Heart right ventricle (tissue), 16 donors: ENCODE measurements around the gene IL17REL. TPM values are rescaled to one million over a fixed set of nuclear protein-coding genes. Genes with fewer than 3 reads are reported as not detected.

Experiments
- ATAC-seq, 8 donors: fragments of 200-7000 bp; cut with Tn5 transposase; one replicate each; pipeline ENCODE4 v1.9.1; 2020; ENCODE audit warnings: mild to moderate bottlenecking in 8 of 8, moderate library complexity in 8 of 8, moderate number of reproducible peaks in 1 of 8
- DNase-seq, 2 donors: peaks; one replicate each; pipeline ENCODE4 v3.0.0-alpha.2; 2020
- H3K27ac ChIP-seq, 10 donors: fragments of 200-600 bp; sonication (generic) in 2 of 10; one replicate each; pipeline versions ENCODE4 v1.5.0 to v1.8.0; 2020 to 2022; ENCODE audit warnings: mild to moderate bottlenecking in 3 of 10
- H3K27me3 ChIP-seq, 7 donors: fragments of 200-600 bp; one replicate each; pipeline ENCODE4 v1.8.0; 2021 to 2022; ENCODE audit warnings: mild to moderate bottlenecking in 2 of 7
- H3K36me3 ChIP-seq, 9 donors: fragments of 200-600 bp; sonication (generic) in 1 of 9; one replicate each; pipeline versions ENCODE4 v1.5.0 to v1.8.0; 2020 to 2022; ENCODE audit warnings: mild to moderate bottlenecking in 2 of 9
- H3K4me1 ChIP-seq, 9 donors: fragments of 200-600 bp; sonication (generic) in 1 of 9; one replicate each; pipeline versions ENCODE4 v1.5.0 to v1.8.0; 2020 to 2022; ENCODE audit warnings: mild to moderate bottlenecking in 4 of 9
- H3K4me3 ChIP-seq, 10 donors: fragments of 200-600 bp; sonication (generic) in 2 of 10; one replicate each; pipeline versions ENCODE4 v1.5.0 to v1.8.0; 2020 to 2022; ENCODE audit warnings: mild to moderate bottlenecking in 7 of 10, moderate library complexity in 2 of 10
- H3K9me3 ChIP-seq, 11 donors: fragments of 200-600 bp in 10 of 11; sonication (generic) in 2 of 11; one replicate each; pipeline versions ENCODE4 v1.5.0 to v1.8.0; 2013 to 2022; ENCODE audit warnings: mild to moderate bottlenecking in 2 of 11, control low read depth in 1 of 11, moderate library complexity in 1 of 11
- CTCF ChIP-seq, 9 donors: fragments of 200-600 bp; sonication (generic) in 2 of 9; IDR thresholded peaks; one replicate each; pipeline versions ENCODE4 v1.5.0 to v1.8.0; 2021 to 2022; ENCODE audit warnings: antibody characterized with exemption in 9 of 9, mild to moderate bottlenecking in 5 of 9, moderate library complexity in 1 of 9
- WGBS, 2 donors: extraction: QIAGEN DNeasy Blood & Tissue Kit; methylation state at CpG; one replicate each; pipeline ENCODE4 v1.1.7; 2013; ENCODE audit warnings: inconsistent platforms in 1 of 2; 5-methylcytosine and 5-hydroxymethylcytosine counted together
- intact Hi-C, 10 donors: fragments of 100-400 bp; cut with DNase I; formaldehyde crosslinking; loops; one replicate each; pipeline versions ENCODE4 v1.11.1 to v1.14.2; 2022
- polyA plus RNA-seq, 2 donors: library from polyadenylated mRNA; stranded (reverse); fragments of 200-250 nt; gene quantifications; one replicate each; pipeline ENCODE4 v1.2.3, GENCODE V29; 2013
- total RNA-seq, 10 donors: library from RNA; stranded (reverse); fragmentation: NEBNext Ultra II Directional in 3 of 10; extraction: Animal tissue kit (Norgen Biotek cat#: 25700) in 3 of 10; gene quantifications; one replicate each; pipeline versions ENCODE4 v1.2.1 to v1.2.4, GENCODE V29; 2021 to 2023
- donor health status: Arrhythmogenic right ventricular cardiomyopathy.
- donor health status: ischemic (EF 13 %, LVEDD 7.1; RV severe dilation, severe dysfunction).
- donor health status: healthy with polysubstance abuse.
- donor health status: DM: no; HTN: yes; CAD: no.
- donor health status: DM: no; HTN: no; CAD: no.
- donor health status: ischemic (EF 25% LVEDD 6.9; RV normal size, moderate dysfunction).
- donor health status: ischemic (EF 25% LVEDD 5.7; RV mildly dilated, moderate dysfunction).
- donor health status: healthy.
- donor health status: DM: yes; HTN: yes; CAD: no.
- donor health status: Ischemic cardiomyopathy.
- donor health status: ischemic (EF 35%, LVEDD 5.7; RV mildly dilated, moderate dysfunction).
- donor health status: nonischemic (EF 11% LVEDD 7.7; RV severe dilation, severe dysfunction).
- donor health status: DM: yes; HTN: yes; CAD: no.
- donor health status: PGD.
- donor health status: ischemic (EF 29% LVEDD 5.4; RV normal size, mild dysfunction).
- donor health status: nonischemic (EF 23%, LVEDD 6.1; RV moderate dilation, normal function).

Gene IL17REL
- total and polyA plus RNA-seq, 12 donors: 0.11 TPM; not detected in 11

- peak overlapping the region; percentile 82 to 97 (median 89) for H3K4me3 ChIP-seq
- peaks cover 51 to 75% (median 70%) of the 10 kb centered on the region in 9 donors for H3K4me1 ChIP-seq
- WGBS, 2 donors: 43 to 56% methylated on average over 63 of the region's 63 CpGs
- peaks cover 0 to 45% (median 17%) of the 10 kb centered on the region in 9 donors for H3K36me3 ChIP-seq
- DNase-seq: peak; percentile 18 to 32
- H3K9me3 ChIP-seq: no peaks in the 10 kb centered on the region
- H3K27me3 ChIP-seq: no peaks in the 10 kb centered on the region
- ATAC-seq: peak in 2 of 8 donors; percentile 1
- intact Hi-C loops: no loop called here
- peak overlapping the region; percentile 55 to 99 (median 96) for H3K27ac ChIP-seq
- no peak for TF ChIP-seq CTCF (IDR thresholded peaks at IDR 0.05)
Measured at GRCh38 chr22:49962751-49963646, 49.6 kb downstream of the IL17REL start.

GRCh38 chr22:49962012-49962750 lies 50.4 kb downstream of the IL17REL start:
- Histone ChIP-seq H3K4me1 (peaks cover 45 to 67% (median 61%) of the 10 kb centered on the region in 9 donors), H3K9me3 (no peaks in the 10 kb centered on the region), H3K36me3 (peaks cover 0 to 45% (median 17%) of the 10 kb centered on the region in 9 donors), H3K27ac (peak overlapping the region; percentile 86 to 100 (median 98)), H3K27me3 (no peaks in the 10 kb centered on the region), H3K4me3 (peak overlapping the region; percentile 82 to 97 (median 89))
- 2 to 5% methylated on average over 57 to 70 of the region's 70 CpGs for WGBS, 2 donors
- peak in 1 of 9 donors; percentile 11 for TF ChIP-seq CTCF (IDR thresholded peaks at IDR 0.05)
- intact Hi-C loops: no loop called here
- peak; percentile 39 to 80 (median 64) for ATAC-seq
- peak; percentile 90 to 93 for DNase-seq

DNA sequence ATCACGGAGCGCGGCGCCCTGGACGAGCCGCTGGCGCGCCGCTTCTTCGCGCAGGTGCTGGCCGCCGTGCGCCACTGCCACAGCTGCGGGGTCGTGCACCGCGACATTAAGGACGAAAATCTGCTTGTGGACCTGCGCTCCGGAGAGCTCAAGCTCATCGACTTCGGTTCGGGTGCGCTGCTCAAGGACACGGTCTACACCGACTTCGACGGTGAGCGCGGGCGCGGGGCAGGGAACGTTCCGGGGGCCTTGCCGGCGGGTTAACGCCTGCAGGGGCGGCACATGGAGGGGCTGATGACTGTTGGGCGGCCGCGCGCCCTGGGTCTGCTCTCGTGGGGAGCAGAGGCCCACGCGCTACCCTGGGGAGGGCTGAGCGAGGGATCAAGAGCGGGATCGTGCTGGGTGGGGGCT lies 51.0 kb downstream of the IL17REL start:
- peaks cover 0 to 45% (median 17%) of the 10 kb centered on the region in 9 donors for H3K36me3 ChIP-seq
- H3K9me3 ChIP-seq: no peaks in the 10 kb centered on the region
- TF ChIP-seq CTCF (IDR thresholded peaks at IDR 0.05): no peak
- 1 to 2% methylated on average over 47 to 49 of the region's 49 CpGs for WGBS, 2 donors
- ATAC-seq (no peak), DNase-seq (peak; percentile 30 to 37)
- peak overlapping the region; percentile 86 to 100 (median 98) for H3K27ac ChIP-seq
- peak overlapping the region; percentile 82 to 97 (median 89) for H3K4me3 ChIP-seq
- H3K4me1 ChIP-seq: peaks cover 42 to 62% (median 57%) of the 10 kb centered on the region in 9 donors
- intact Hi-C loops: loop anchor here in 5 of 10 donors (1.0 to 2.0 kb wide), 3 partner anchors 25 to 27 kb away; no protein-coding TSS in a partner anchor
- no peaks in the 10 kb centered on the region for H3K27me3 ChIP-seq
